NCI-H345 treated with DMSO at 0.1 percent for 48 hours (cell line): ENCODE measurements around the gene FAM24B.
"Not testable (repeated sequence)": the region's sequence is repeated elsewhere in the genome, so short reads cannot be mapped to it uniquely, and the experiment has no call there.

ENCODE experiments used
- DNase-seq: peaks from one replicate; lab custom pipeline; 2025; ENCODE audit not compliant: unreplicated experiment; lab: John Stamatoyannopoulos, UW

The FAM24B gene

DNA sequence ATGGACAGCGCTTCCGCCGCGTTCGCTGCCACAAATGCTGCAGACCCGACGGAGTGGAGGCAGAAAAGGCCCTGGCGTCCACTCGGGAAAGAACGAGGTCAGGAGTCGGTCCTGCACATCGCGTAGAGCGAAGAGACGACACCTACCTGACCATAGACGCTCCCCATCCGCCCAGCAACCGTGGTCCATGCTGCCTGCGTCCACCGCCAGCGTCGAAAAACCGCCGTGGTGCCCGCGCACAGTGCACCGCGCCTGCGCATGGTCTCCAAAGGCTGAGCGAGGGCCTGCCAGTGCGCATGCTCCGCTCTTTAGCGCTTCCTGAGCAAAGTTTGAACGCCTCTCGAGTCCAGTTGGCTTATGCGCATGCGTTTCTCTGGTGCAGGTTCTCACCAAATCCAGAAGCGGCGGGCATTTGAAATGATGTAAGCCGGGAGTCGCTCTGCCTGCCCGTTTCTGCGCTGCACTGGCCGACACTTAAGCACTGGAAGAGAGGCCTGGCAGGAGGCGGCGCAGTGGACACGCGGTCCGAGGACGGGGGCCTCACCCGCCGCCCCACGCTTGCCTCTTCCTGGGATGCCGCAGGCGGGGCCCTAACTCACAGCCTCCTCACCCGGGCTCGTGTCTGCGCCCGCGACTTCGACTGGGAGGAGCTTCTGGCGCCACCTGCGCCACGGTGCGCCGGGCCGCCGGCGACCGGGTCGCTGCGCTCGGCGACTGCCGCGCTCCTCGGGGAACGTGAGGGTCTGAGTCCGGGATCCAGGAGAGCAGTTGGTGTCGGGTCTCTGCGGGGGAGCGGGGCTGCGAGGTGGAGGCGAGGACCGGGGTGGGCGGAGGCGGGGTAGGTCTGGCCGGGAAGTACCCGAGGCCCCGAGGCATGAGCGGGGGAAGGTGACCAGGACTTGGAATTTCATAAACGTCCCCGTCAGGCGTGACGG, at the start of gene FAM24B:
FAM24B (minus strand) TSS at position 243 of the 935 bp plus-strand sequence. CDS start 29,066 bp downstream, outside the sequence.
- DNase-seq = peak; percentile 91

GRCh38 chr10:122915700-122916099, 36.3 kb upstream of the FAM24B start:
- DNase-seq = no peak

- no peak for DNase-seq
Measured at GRCh38 chr10:122911889-122912484, 32.6 kb upstream of the FAM24B start.

GRCh38 chr10:122910310-122910709, 30.9 kb upstream of the FAM24B start, which contains the start of gene FAM24A:
Gene FAM24A, plus strand, starts transcription at chr10:122910610. Its CDS starts 1,025 bp downstream, at chr10:122911635.
- no peak for DNase-seq

GRCh38 chr10:122903861-122904260, 24.5 kb upstream of the FAM24B start:
- not testable (repeated sequence) for DNase-seq

GRCh38 chr10:122894261-122894944, 15.0 kb upstream of the FAM24B start:
- DNase-seq = no peak

- no peak for DNase-seq
Measured at GRCh38 chr10:122884166-122884565, 4.8 kb upstream of the FAM24B start.

DNA sequence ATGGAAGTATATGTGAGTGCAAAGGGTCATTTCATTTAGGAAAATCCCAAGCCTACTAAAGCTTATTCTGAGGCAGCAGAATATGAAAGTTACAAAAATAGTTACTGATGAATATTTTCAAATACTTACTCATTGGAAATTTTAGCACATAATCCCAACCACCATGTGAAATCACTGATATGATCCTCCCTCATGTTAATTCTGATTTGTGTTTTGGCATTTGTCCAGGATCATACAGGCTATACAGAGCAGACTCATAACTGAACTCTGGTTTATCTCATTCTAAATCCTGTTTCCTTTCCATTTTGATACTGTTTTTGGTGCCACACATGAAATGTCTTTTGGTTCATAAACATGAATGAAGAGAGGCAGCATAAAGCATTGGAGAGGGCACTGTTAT, 3.4 kb upstream of the FAM24B start:
- no peak for DNase-seq

GRCh38 chr10:122878799-122879338, 512 bp downstream of the FAM24B start:
- no peak for DNase-seq

GRCh38 chr10:122877264-122877663, 2.1 kb downstream of the FAM24B start:
- no peak for DNase-seq

DNA sequence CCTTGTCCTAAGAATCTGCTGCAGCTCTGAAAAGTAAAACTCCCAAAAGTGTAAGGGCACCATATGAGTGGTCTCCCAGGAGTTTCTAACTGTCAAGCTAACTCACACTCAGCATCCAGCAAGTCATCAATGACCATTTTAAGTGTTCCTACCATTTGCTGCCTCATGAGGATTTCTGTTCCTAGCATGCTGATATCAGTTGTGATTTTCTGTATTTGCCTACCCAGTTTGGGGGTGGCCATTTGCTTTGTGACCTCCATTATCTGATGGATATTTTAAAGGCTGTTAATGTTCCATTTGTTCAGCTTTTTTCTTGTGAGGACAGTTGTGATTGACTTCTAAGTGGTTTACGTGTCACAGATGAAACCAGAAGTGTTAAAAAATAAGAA, 2.9 kb downstream of the FAM24B start:
- DNase-seq = no peak

GRCh38 chr10:122875843-122876466, 3.4 kb downstream of the FAM24B start:
- no peak for DNase-seq

DNA sequence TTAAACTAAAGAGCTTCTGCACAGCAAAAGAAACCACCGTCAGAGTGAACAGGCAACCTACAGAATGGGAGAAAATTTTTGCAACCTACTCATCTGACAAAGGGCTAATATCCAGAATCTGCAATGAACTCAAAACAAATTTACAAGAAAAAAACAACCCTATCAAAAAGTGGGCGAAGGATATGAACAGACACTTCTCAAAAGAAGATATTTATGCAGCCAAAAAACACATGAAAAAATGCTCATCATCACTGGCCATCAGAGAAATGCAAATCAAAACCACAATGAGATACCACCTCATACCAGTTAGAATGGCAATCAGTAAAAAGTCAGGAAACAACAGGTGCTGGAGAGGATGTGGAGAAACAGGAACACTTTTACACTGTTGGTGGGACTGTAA, 7.4 kb downstream of the FAM24B start:
- not testable (repeated sequence) for DNase-seq

- not testable (repeated sequence) for DNase-seq
Measured at GRCh38 chr10:122868768-122869167, 10.6 kb downstream of the FAM24B start.

- DNase-seq = not testable (repeated sequence)
Measured at GRCh38 chr10:122866757-122867482, 12.5 kb downstream of the FAM24B start.

DNA sequence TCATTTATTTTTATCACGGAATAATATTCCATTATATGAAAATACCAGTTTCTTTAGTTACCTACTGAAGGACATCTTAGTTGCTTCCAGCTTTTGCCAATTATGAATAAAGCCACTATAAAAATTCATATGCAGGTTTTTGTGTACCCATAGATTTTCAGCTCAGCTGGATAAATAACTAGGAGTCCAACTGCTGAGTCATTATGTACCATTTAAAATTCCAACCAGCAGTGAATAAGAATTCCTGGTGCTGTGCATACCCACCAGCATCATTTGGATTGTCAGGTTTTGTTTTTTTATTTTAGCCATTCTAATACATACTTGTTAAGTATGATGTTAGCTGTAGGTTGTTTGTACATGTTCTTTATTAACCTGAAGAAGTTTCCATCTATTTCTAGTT, 14.5 kb downstream of the FAM24B start:
- DNase-seq = no peak

- no peak for DNase-seq
Measured at GRCh38 chr10:122864194-122864592, 15.2 kb downstream of the FAM24B start.

- DNase-seq = no peak
Measured at GRCh38 chr10:122863216-122864193, 15.9 kb downstream of the FAM24B start.

GRCh38 chr10:122861711-122862161, 17.6 kb downstream of the FAM24B start:
- DNase-seq = no peak
